Calu3 (cell line): ENCODE results near the gene ARHGEF10L. TPM values are rescaled to one million over a fixed set of nuclear protein-coding genes. Genes with fewer than 3 reads are reported as not detected.
"Not testable (repeated sequence)": the region's sequence is repeated elsewhere in the genome, so short reads cannot be mapped to it uniquely, and the experiment has no call there.

Experiments
- Bru-seq: library from RNA; stranded (reverse); fragments of 400-500 nt; gene quantifications from one replicate; lab custom pipeline; 2021; lab: Mats Ljungman, UMichigan
- BruChase-seq, 2 experiments: library from RNA; stranded (reverse); fragments of 400-500 nt; gene quantifications; one replicate each; lab custom pipeline; 2021; lab: Mats Ljungman, UMichigan
- BruUV-seq: library from RNA; stranded (reverse); fragments of 400-500 nt; replicated peaks from 2 replicates; lab custom pipeline; 2021; lab: Mats Ljungman, UMichigan
- CTCF ChIA-PET: fragments of 300-600 bp; sonication (Branson Sonifier 250); formaldehyde crosslinking; loops from one replicate; lab custom pipeline; 2022; ENCODE audit warnings: antibody characterized with exemption; lab: Charles Lee
- DNase-seq: peaks from one replicate; pipeline ENCODE4 v3.0.0; 2022
- H3K27ac Mint-ChIP-seq: one replicate; pipeline ENCODE4 v1.8.0; 2022; ENCODE audit warnings: mixed read lengths; ENCODE audit not compliant: unreplicated experiment
- H3K27me3 Mint-ChIP-seq: one replicate; pipeline ENCODE4 v1.8.0; 2022; ENCODE audit warnings: mixed read lengths; ENCODE audit not compliant: unreplicated experiment
- H3K36me3 Mint-ChIP-seq: one replicate; pipeline ENCODE4 v1.8.0; 2022; ENCODE audit warnings: mild to moderate bottlenecking, moderate library complexity, mixed read lengths; ENCODE audit not compliant: insufficient read depth, unreplicated experiment
- H3K4me1 Mint-ChIP-seq: one replicate; pipeline ENCODE4 v1.8.0; 2022; ENCODE audit warnings: mild to moderate bottlenecking, low read depth, mixed read lengths; ENCODE audit not compliant: unreplicated experiment
- H3K4me3 Mint-ChIP-seq: one replicate; pipeline ENCODE4 v1.8.0; 2022; ENCODE audit warnings: mild to moderate bottlenecking, low read depth, moderate library complexity, mixed read lengths; ENCODE audit not compliant: unreplicated experiment
- H3K9me3 Mint-ChIP-seq: one replicate; pipeline ENCODE4 v1.8.0; 2022; ENCODE audit warnings: low read depth, mixed read lengths; ENCODE audit not compliant: unreplicated experiment
- CTCF ChIP-seq: fragments of 200-600 bp; IDR thresholded peaks from one replicate; pipeline ENCODE4 v1.8.0; 2022; ENCODE audit warnings: antibody characterized with exemption; ENCODE audit not compliant: unreplicated experiment
- intact Hi-C: fragments of 100-400 bp; cut with micrococcal nuclease; formaldehyde crosslinking; loops from one replicate; pipeline ENCODE4 v1.10.0; 2022; ENCODE audit not compliant: unreplicated experiment
- long read RNA-seq: library from polyadenylated mRNA; stranded (forward); transcript quantifications from one replicate; pipeline ENCODE4 v2.0.0, GENCODE V29; 2022
- total RNA-seq: library from RNA; stranded (reverse); gene quantifications from 2 replicates; pipeline ENCODE4 v1.2.3, GENCODE V29; 2022

Gene ARHGEF10L, protein sequence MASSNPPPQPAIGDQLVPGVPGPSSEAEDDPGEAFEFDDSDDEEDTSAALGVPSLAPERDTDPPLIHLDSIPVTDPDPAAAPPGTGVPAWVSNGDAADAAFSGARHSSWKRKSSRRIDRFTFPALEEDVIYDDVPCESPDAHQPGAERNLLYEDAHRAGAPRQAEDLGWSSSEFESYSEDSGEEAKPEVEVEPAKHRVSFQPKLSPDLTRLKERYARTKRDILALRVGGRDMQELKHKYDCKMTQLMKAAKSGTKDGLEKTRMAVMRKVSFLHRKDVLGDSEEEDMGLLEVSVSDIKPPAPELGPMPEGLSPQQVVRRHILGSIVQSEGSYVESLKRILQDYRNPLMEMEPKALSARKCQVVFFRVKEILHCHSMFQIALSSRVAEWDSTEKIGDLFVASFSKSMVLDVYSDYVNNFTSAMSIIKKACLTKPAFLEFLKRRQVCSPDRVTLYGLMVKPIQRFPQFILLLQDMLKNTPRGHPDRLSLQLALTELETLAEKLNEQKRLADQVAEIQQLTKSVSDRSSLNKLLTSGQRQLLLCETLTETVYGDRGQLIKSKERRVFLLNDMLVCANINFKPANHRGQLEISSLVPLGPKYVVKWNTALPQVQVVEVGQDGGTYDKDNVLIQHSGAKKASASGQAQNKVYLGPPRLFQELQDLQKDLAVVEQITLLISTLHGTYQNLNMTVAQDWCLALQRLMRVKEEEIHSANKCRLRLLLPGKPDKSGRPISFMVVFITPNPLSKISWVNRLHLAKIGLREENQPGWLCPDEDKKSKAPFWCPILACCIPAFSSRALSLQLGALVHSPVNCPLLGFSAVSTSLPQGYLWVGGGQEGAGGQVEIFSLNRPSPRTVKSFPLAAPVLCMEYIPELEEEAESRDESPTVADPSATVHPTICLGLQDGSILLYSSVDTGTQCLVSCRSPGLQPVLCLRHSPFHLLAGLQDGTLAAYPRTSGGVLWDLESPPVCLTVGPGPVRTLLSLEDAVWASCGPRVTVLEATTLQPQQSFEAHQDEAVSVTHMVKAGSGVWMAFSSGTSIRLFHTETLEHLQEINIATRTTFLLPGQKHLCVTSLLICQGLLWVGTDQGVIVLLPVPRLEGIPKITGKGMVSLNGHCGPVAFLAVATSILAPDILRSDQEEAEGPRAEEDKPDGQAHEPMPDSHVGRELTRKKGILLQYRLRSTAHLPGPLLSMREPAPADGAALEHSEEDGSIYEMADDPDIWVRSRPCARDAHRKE (N-terminal part only)
- 19.6 and 20.1 TPM in 2 replicates for total RNA-seq
- Bru-seq, nascent RNA = percentile 57 among the genes with signal in this experiment
- BruChase-seq, experiment 1, labeled RNA remaining after a 6-hour chase = percentile 50 among the genes with signal in this experiment
- BruChase-seq, experiment 2, labeled RNA remaining after a 2-hour chase = percentile 50 among the genes with signal in this experiment
- long read RNA-seq, partial matches to known transcripts = 4 of 5 reads
- long read RNA-seq, other reads (novel, unspliced or antisense) = 1 of 5 reads

- H3K36me3 Mint-ChIP-seq = peaks cover 28% of the 10 kb centered on the region
- peak within 1 kb of the TSS; percentile 75 for H3K27ac Mint-ChIP-seq
- intact Hi-C loops = no loop called here
- peaks cover 10% of the 10 kb centered on the region for H3K4me1 Mint-ChIP-seq
- BruUV-seq = no TSS peak
- peak within 1 kb of the TSS; percentile 82 for H3K4me3 Mint-ChIP-seq
- no peaks in the 10 kb centered on the region for H3K9me3 Mint-ChIP-seq
- TF ChIP-seq CTCF = no peak
- H3K27me3 Mint-ChIP-seq = no peaks in the 10 kb centered on the region
- DNase-seq = no peak
- CTCF ChIA-PET = interaction anchor here (0.6 to 2.8 kb wide), 3 partner anchors 14 to 67 kb away, joined by 3 to 11 read pairs (median 3); no protein-coding TSS in a partner anchor
Observed at GRCh38 chr1:17539477-17540254, at the start of gene ARHGEF10L. Gene ARHGEF10L (plus strand): TSS chr1:17539698. CDS start chr1:17580596, 40,898 bp downstream.

- DNase-seq, H3K27ac Mint-ChIP-seq, H3K9me3 Mint-ChIP-seq, BruUV-seq, H3K36me3 Mint-ChIP-seq, CTCF ChIA-PET, H3K4me1 Mint-ChIP-seq, H3K4me3 Mint-ChIP-seq: not testable (repeated sequence)
- peaks cover 11% of the 10 kb centered on the region for H3K27me3 Mint-ChIP-seq
- intact Hi-C loops = loop anchor here (5.0 to 10.0 kb wide), 4 partner anchors 68 to 615 kb away; partner anchors contain the start of gene IGSF21
Observed at GRCh38 chr1:17489768-17490417, 49.6 kb upstream of the ARHGEF10L start.

GRCh38 chr1:17490667-17491066 lies 48.8 kb upstream of the ARHGEF10L start:
- H3K27ac Mint-ChIP-seq, H3K4me3 Mint-ChIP-seq, H3K9me3 Mint-ChIP-seq, H3K27me3 Mint-ChIP-seq, CTCF ChIA-PET, DNase-seq, H3K4me1 Mint-ChIP-seq, H3K36me3 Mint-ChIP-seq, BruUV-seq: not testable (repeated sequence)
- intact Hi-C loops = loop anchor here (10.0 kb wide), 2 partner anchors 254 to 614 kb away; partner anchors contain the start of gene IGSF21

- no peak overlapping the region for H3K27ac Mint-ChIP-seq
- peak; percentile 84 for DNase-seq
- no TSS peak for BruUV-seq
- intact Hi-C loops = loop anchor here (2.0 to 10.0 kb wide), 3 partner anchors 113 to 611 kb away; partner anchors contain the start of gene IGSF21
- CTCF ChIA-PET = interaction anchor here (0.6 to 1.2 kb wide), 5 partner anchors 105 to 282 kb away, joined by 3 to 10 read pairs (median 3); no protein-coding TSS in a partner anchor
- no peaks in the 10 kb centered on the region for H3K9me3 Mint-ChIP-seq
- no peaks in the 10 kb centered on the region for H3K36me3 Mint-ChIP-seq
- no peaks in the 10 kb centered on the region for H3K27me3 Mint-ChIP-seq
- no peak overlapping the region for H3K4me3 Mint-ChIP-seq
- TF ChIP-seq CTCF = peak; percentile 92
- no peaks in the 10 kb centered on the region for H3K4me1 Mint-ChIP-seq
Observed at GRCh38 chr1:17494114-17494729, 45.3 kb upstream of the ARHGEF10L start.
